Subcutaneous abdominal adipose tissue (tissue), 5 donors: Measurements from ENCODE around the gene CTDSPL.
"Not testable (repeated sequence)": the region's sequence is repeated elsewhere in the genome, so short reads cannot be mapped to it uniquely, and the experiment has no call there.

Experiments used
- H3K27ac ChIP-seq: one replicate; pipeline ENCODE4 v1.7.0; 2013; ENCODE audit warnings: low read depth, mild to moderate bottlenecking, inconsistent platforms, low read length, moderate library complexity
- H3K27me3 ChIP-seq, 5 donors: one replicate each; pipeline ENCODE4 v1.7.0; 2013; ENCODE audit warnings: low read length in 5 of 5, inconsistent platforms in 1 of 5; ENCODE audit not compliant: control insufficient read depth in 5 of 5, insufficient read depth in 4 of 5
- H3K36me3 ChIP-seq, 5 donors: one replicate each; pipeline ENCODE4 v1.7.0; 2013; ENCODE audit warnings: low read length in 5 of 5; ENCODE audit not compliant: control insufficient read depth in 5 of 5, insufficient read depth in 5 of 5
- H3K4me1 ChIP-seq, 5 donors: one replicate each; pipeline ENCODE4 v1.7.0; 2013; ENCODE audit warnings: low read length in 5 of 5, mild to moderate bottlenecking in 3 of 5, moderate library complexity in 1 of 5; ENCODE audit not compliant: control insufficient read depth in 5 of 5, insufficient read depth in 5 of 5
- H3K4me3 ChIP-seq, 5 donors: one replicate each; pipeline ENCODE4 v1.7.0; 2013; ENCODE audit warnings: low read length in 5 of 5, low read depth in 1 of 5
- H3K9ac ChIP-seq, 5 donors: one replicate each; pipeline ENCODE4 v1.7.0; 2013; ENCODE audit warnings: low read length in 5 of 5, mild to moderate bottlenecking in 4 of 5, moderate library complexity in 3 of 5
- H3K9me3 ChIP-seq, 5 donors: one replicate each; pipeline ENCODE4 v1.7.0; 2013; ENCODE audit warnings: low read length in 5 of 5; ENCODE audit not compliant: control insufficient read depth in 5 of 5
- donor health status: healthy.
- donor health status: healthy.
- donor health status: healthy.
- donor health status: healthy.
- donor health status: healthy.

CTDSPL gene

GRCh38 chr3:37984051-37984450 lies 122.4 kb downstream of the CTDSPL start:
- Histone ChIP-seq H3K4me3 (no peak overlapping the region), H3K27me3 (no peaks in the 10 kb centered on the region), H3K4me1 (peaks cover 0 to 2% (median 0%) of the 10 kb centered on the region in 5 donors), H3K9me3 (no peaks in the 10 kb centered on the region), H3K36me3 (peaks cover 2 to 34% (median 24%) of the 10 kb centered on the region in 5 donors), H3K27ac (no peak overlapping the region), H3K9ac (no peak overlapping the region)

DNA sequence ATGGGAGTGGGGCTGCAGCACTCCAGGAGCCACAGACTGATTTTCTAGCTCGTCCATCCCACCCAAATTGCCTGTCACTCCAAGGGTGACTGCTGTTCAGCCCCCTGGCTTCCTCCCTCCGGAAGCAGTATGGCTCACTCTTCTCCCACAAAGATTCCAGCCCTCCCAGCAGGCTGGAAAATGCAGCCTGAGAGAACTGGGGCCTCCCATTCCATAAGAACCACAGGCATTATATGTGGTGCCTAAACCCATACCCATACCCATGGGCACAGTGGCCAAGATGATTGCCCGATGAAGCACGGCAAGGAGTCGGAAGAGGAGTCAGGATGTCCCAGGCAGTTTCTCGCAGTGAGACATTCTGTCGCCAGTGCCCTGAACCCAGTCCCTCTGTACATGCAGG lies 122.9 kb downstream of the CTDSPL start:
- H3K36me3 ChIP-seq, result peaks cover 2 to 34% (median 24%) of the 10 kb centered on the region in 5 donors
- no peaks in the 10 kb centered on the region for H3K9me3 ChIP-seq
- H3K4me3 ChIP-seq, result no peak overlapping the region
- H3K9ac ChIP-seq, result no peak overlapping the region
- H3K27me3 ChIP-seq, result no peaks in the 10 kb centered on the region
- no peak overlapping the region for H3K27ac ChIP-seq
- peaks cover 0 to 2% (median 0%) of the 10 kb centered on the region in 5 donors for H3K4me1 ChIP-seq

DNA sequence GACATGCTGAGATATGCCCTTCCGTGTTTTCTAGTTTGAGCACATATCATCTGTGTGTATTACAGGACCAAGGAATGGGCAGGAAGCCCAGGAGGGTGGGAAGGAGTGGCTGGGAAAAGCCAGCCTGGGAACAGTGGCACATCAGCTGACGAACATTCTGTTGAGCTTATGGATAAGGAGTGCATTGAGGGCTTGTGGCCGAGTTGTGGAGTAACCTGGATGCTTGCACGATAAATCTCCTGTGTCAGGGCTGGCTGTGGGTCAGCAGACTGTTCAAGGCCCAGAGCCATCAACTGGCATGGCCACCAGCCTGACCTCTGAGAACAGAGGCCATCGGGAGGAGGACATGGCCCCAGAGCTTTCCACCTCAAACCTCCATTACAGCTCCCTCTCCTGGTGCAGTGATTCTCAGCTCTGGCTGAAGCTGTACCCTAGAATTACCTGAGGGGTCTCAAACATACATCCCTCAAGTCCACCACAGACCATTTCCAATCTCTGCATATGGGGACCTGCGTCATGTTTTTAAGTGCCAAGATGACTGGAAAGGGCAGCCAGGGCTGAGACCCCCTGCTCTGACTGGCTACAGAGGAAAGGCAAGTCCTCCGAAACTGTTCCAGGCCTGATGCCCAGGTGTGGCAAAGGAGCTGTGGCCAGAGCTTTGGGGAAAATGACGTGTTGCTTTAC lies 124.1 kb downstream of the CTDSPL start:
- Histone ChIP-seq H3K9ac (no peak overlapping the region), H3K4me3 (no peak overlapping the region), H3K27me3 (no peaks in the 10 kb centered on the region), H3K27ac (no peak overlapping the region), H3K9me3 (no peaks in the 10 kb centered on the region), H3K36me3 (peaks cover 2 to 26% (median 16%) of the 10 kb centered on the region in 5 donors), H3K4me1 (no peaks in the 10 kb centered on the region)

GRCh38 chr3:37986479-37987314 lies 125.0 kb downstream of the CTDSPL start:
- Histone ChIP-seq H3K36me3 (peaks cover 2 to 19% (median 11%) of the 10 kb centered on the region in 5 donors), H3K27me3 (no peaks in the 10 kb centered on the region), H3K4me3 (no peak overlapping the region), H3K9ac (no peak overlapping the region), H3K4me1 (no peaks in the 10 kb centered on the region), H3K9me3 (no peaks in the 10 kb centered on the region), H3K27ac (no peak overlapping the region)

GRCh38 chr3:37987315-37987697 lies 125.6 kb downstream of the CTDSPL start:
- H3K27ac ChIP-seq, result no peak overlapping the region
- H3K9ac ChIP-seq, result no peak overlapping the region
- no peak overlapping the region for H3K4me3 ChIP-seq
- no peaks in the 10 kb centered on the region for H3K4me1 ChIP-seq
- no peaks in the 10 kb centered on the region for H3K9me3 ChIP-seq
- H3K36me3 ChIP-seq, result peaks cover under 1 to 13% (median 7%) of the 10 kb centered on the region in 5 donors
- H3K27me3 ChIP-seq, result no peaks in the 10 kb centered on the region

DNA sequence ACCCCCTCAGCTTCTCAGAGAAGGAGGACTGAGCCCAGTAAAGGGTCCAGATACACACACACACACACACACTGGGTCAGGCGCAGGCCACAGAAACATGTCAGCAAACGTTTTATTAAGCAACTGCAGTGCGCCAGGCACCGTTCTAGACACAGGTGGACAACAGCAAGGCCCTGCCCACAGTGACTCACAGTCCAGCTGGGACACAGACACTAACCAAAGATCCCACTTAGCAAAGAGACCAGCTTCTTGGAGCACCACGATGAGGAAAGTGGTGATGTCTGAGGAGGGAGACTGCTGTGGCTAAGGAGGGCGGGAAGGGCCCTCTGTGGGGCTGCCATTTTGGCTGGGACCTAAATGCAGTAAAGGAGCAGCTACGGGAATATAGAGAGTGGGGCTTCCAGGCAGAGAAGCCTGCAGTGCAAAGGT lies 126.1 kb downstream of the CTDSPL start:
- Histone ChIP-seq H3K9ac (no peak overlapping the region), H3K4me3 (no peak overlapping the region), H3K27me3 (no peaks in the 10 kb centered on the region), H3K4me1 (no peaks in the 10 kb centered on the region), H3K36me3 (peaks cover 0 to 9% (median 4%) of the 10 kb centered on the region in 5 donors), H3K27ac (no peak overlapping the region), H3K9me3 (no peaks in the 10 kb centered on the region)

DNA sequence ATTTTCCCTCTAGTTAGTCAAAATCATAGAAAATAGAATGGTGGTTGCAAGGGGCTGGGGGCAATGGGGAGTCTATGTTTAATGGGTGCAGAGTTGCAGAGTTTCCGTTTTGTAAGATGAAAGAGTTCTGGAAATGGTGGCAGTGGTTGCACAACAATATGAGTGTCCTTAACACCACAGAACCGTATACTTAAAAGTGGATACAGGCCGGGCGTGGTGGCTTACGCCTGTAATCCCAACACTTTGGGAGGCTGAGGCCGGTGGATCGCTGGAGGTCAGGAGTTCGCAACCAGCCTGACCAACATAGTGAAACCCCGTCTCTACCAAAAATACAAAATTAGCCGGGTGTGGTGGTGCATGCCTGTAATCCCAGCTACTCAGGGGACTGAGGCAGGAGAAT lies 126.7 kb downstream of the CTDSPL start:
- H3K36me3 ChIP-seq, H3K4me1 ChIP-seq, H3K9ac ChIP-seq, H3K27ac ChIP-seq, H3K27me3 ChIP-seq, H3K4me3 ChIP-seq, H3K9me3 ChIP-seq: not testable (repeated sequence)

- Histone ChIP-seq H3K27ac (no peak overlapping the region), H3K9ac (no peak overlapping the region), H3K4me1 (peaks cover 0 to 9% (median 8%) of the 10 kb centered on the region in 5 donors)
These were observed 127.3 kb downstream of the CTDSPL start for GRCh38 chr3:37988931-37989525.

GRCh38 chr3:37989821-37990480 lies 128.3 kb downstream of the CTDSPL start:
- Histone ChIP-seq H3K9ac (no peak overlapping the region), H3K4me3 (no peak overlapping the region)

More at GRCh38 chr3:37988931-37989525, 127.3 kb downstream of the CTDSPL start:
- Histone ChIP-seq H3K4me3 (no peak overlapping the region), H3K27me3 (no peaks in the 10 kb centered on the region), H3K36me3 (peaks cover 0 to 8% (median under 1%) of the 10 kb centered on the region in 5 donors), H3K9me3 (no peaks in the 10 kb centered on the region)

More at GRCh38 chr3:37989821-37990480, 128.3 kb downstream of the CTDSPL start:
- Histone ChIP-seq H3K27ac (no peak overlapping the region), H3K4me1 (peaks cover 0 to 18% (median 16%) of the 10 kb centered on the region in 5 donors), H3K36me3 (peaks cover 0 to under 1% (median 0%) of the 10 kb centered on the region in 5 donors), H3K27me3 (no peaks in the 10 kb centered on the region), H3K9me3 (no peaks in the 10 kb centered on the region)
